ENCODE results near the gene FUNDC2.

- TF ChIP-seq CTCF (IDR thresholded peaks at IDR 0.05; ENCODE audit: poor library complexity) (no peak), EZH2phosphoT487 (IDR thresholded peaks at IDR 0.05; ENCODE audit: low read depth, severe bottlenecking, unreplicated experiment) (no peak)
Measured at GRCh38 chrX:155028877-155029291, 2.2 kb downstream of the FUNDC2 start.
